ENCODE results near the gene PTPN18.

GRCh38 chr2:130381619-130382018 is 25.8 kb downstream of the PTPN18 start:
- TF ChIP-seq POLR2AphosphoS5 (IDR thresholded peaks at IDR 0.05; ENCODE audit: low read depth, low read length) (no peak), SIN3A (IDR thresholded peaks at IDR 0.05; ENCODE audit: borderline replicate concordance, insufficient read depth, low read length) (no peak), TAF1 (IDR thresholded peaks at IDR 0.05; ENCODE audit: borderline replicate concordance, insufficient read depth, low read length) (no peak)

Measured in PFSK-1 (cell line).